HEK293 (cell line): ENCODE results near the gene PLEKHA5.

Source experiments
- BCL6B ChIP-seq: fragments of 450-650 bp; formaldehyde crosslinking; IDR thresholded peaks from 2 replicates; pipeline ENCODE4 v1.5.1; 2017; ENCODE audit warnings: missing biosample characterization, missing genetic modification characterization
- CTCF ChIP-seq: fragments of 450-650 bp; formaldehyde crosslinking; IDR thresholded peaks from 2 replicates; pipeline ENCODE4 v1.5.1; 2016; ENCODE audit warnings: missing biosample characterization, missing genetic modification characterization
- HIC1 ChIP-seq: fragments of 450-650 bp; formaldehyde crosslinking; IDR thresholded peaks from 2 replicates; pipeline ENCODE4 v1.5.1; 2016; ENCODE audit warnings: missing biosample characterization, missing genetic modification characterization
- HOXA7 ChIP-seq: sonication (generic); formaldehyde crosslinking; IDR thresholded peaks from 2 replicates; pipeline ENCODE4 v1.8.1; 2022; ENCODE audit warnings: missing genetic modification reagents, borderline replicate concordance
- HOXC10 ChIP-seq: sonication (generic); formaldehyde crosslinking; IDR thresholded peaks from 2 replicates; pipeline ENCODE4 v1.8.1; 2023; ENCODE audit warnings: mild to moderate bottlenecking, missing genetic modification reagents
- MEIS1 ChIP-seq: sonication (generic); formaldehyde crosslinking; IDR thresholded peaks from 2 replicates; pipeline ENCODE4 v1.8.1; 2022; ENCODE audit warnings: missing genetic modification reagents, mild to moderate bottlenecking, borderline replicate concordance
- RBAK ChIP-seq: fragments of 450-650 bp; formaldehyde crosslinking; IDR thresholded peaks from 2 replicates; pipeline ENCODE4 v1.5.1; 2016; ENCODE audit warnings: missing biosample characterization, missing genetic modification characterization
- SP2 ChIP-seq: fragments of 450-650 bp; formaldehyde crosslinking; IDR thresholded peaks from 2 replicates; pipeline ENCODE4 v1.5.1; 2016; ENCODE audit warnings: missing biosample characterization, missing genetic modification characterization
- ZBTB17 ChIP-seq: fragments of 450-650 bp; formaldehyde crosslinking; IDR thresholded peaks from 2 replicates; pipeline ENCODE4 v1.5.1; 2016; ENCODE audit warnings: missing biosample characterization, missing genetic modification characterization
- ZBTB26 ChIP-seq: fragments of 450-650 bp; formaldehyde crosslinking; optimal IDR thresholded peaks from 2 replicates; pipeline ENCODE3; 2016; ENCODE audit warnings: missing biosample characterization, mild to moderate bottlenecking, missing genetic modification characterization
- ZBTB8A ChIP-seq: fragments of 450-650 bp; formaldehyde crosslinking; IDR thresholded peaks from 2 replicates; pipeline ENCODE4 v1.5.1; 2016; ENCODE audit warnings: missing biosample characterization, missing genetic modification characterization
- ZFHX2 ChIP-seq: fragments of 450-650 bp; formaldehyde crosslinking; conservative IDR thresholded peaks from 2 replicates; pipeline ENCODE4 v1.5.1; 2016; ENCODE audit warnings: missing biosample characterization, missing genetic modification characterization
- ZNF157 ChIP-seq: fragments of 450-650 bp; formaldehyde crosslinking; IDR thresholded peaks from 2 replicates; pipeline ENCODE4 v1.5.1; 2016; ENCODE audit warnings: missing biosample characterization, missing genetic modification characterization
- ZNF16 ChIP-seq: fragments of 450-650 bp; formaldehyde crosslinking; IDR thresholded peaks from 2 replicates; pipeline ENCODE4 v1.5.1; 2016; ENCODE audit warnings: low read depth, missing biosample characterization, missing genetic modification characterization
- ZNF239 ChIP-seq: fragments of 450-650 bp; formaldehyde crosslinking; IDR thresholded peaks from 2 replicates; pipeline ENCODE4 v1.5.1; 2016; ENCODE audit warnings: missing biosample characterization, missing genetic modification characterization
- ZNF416 ChIP-seq: fragments of 450-650 bp; formaldehyde crosslinking; IDR thresholded peaks from 2 replicates; pipeline ENCODE4 v1.5.1; 2016; ENCODE audit warnings: missing biosample characterization, missing genetic modification characterization
- ZNF449 ChIP-seq: fragments of 450-650 bp; formaldehyde crosslinking; IDR thresholded peaks from 2 replicates; pipeline ENCODE4 v1.5.1; 2017; ENCODE audit warnings: missing biosample characterization, mild to moderate bottlenecking, missing genetic modification characterization, moderate library complexity
- ZNF488 ChIP-seq: fragments of 450-650 bp; formaldehyde crosslinking; IDR thresholded peaks from 2 replicates; pipeline ENCODE4 v1.5.1; 2016; ENCODE audit warnings: missing biosample characterization, missing genetic modification characterization
- ZNF560 ChIP-seq: fragments of 450-650 bp; formaldehyde crosslinking; IDR thresholded peaks from 2 replicates; pipeline ENCODE4 v1.5.1; 2017; ENCODE audit warnings: missing biosample characterization, missing genetic modification characterization, borderline replicate concordance
- ZNF629 ChIP-seq: fragments of 450-650 bp; formaldehyde crosslinking; IDR thresholded peaks from 2 replicates; pipeline ENCODE4 v1.5.1; 2017; ENCODE audit warnings: missing biosample characterization, missing genetic modification characterization
- ZNF639 ChIP-seq: fragments of 450-650 bp; formaldehyde crosslinking; IDR thresholded peaks from 2 replicates; pipeline ENCODE4 v1.5.1; 2016; ENCODE audit warnings: missing biosample characterization, missing genetic modification characterization

Gene PLEKHA5

GRCh38 chr12:19129486-19130223 is at the start of gene PLEKHA5 (continued):
- TF ChIP-seq ZBTB17 (tag by site-specific recombination) (no peak), ZNF239 (tag by site-specific recombination) (no peak), ZNF488 (tag by site-specific recombination) (no peak), HIC1 (tag by site-specific recombination) (no peak), ZNF560 (no peak), HOXC10 (CRISPR knock-in tag) (no peak), BCL6B (tag by site-specific recombination) (no peak), CTCF (tag by site-specific recombination) (no peak; the same call in 1 of the 2 replicates), ZFHX2 (peak; percentile 23; the same call in 1 of the 2 replicates), ZBTB8A (no peak), ZNF16 (tag by site-specific recombination) (no peak), ZNF157 (tag by site-specific recombination) (no peak), ZBTB26 (tag by site-specific recombination) (peak; percentile 67), MEIS1 (CRISPR knock-in tag) (no peak), ZNF416 (tag by site-specific recombination) (no peak), RBAK (no peak), HOXA7 (CRISPR knock-in tag) (no peak), ZNF629 (tag by site-specific recombination) (no peak), ZNF449 (tag by site-specific recombination) (peak; percentile 40; the same call in 1 of the 2 replicates), SP2 (peak; percentile 10; the same call in 1 of the 2 replicates), ZNF639 (tag by site-specific recombination) (no peak)
